ENCODE results near the gene PSMD5.
"Not testable (repeated sequence)": the region's sequence is repeated elsewhere in the genome, so short reads cannot be mapped to it uniquely, and the experiment has no call there.

DNA sequence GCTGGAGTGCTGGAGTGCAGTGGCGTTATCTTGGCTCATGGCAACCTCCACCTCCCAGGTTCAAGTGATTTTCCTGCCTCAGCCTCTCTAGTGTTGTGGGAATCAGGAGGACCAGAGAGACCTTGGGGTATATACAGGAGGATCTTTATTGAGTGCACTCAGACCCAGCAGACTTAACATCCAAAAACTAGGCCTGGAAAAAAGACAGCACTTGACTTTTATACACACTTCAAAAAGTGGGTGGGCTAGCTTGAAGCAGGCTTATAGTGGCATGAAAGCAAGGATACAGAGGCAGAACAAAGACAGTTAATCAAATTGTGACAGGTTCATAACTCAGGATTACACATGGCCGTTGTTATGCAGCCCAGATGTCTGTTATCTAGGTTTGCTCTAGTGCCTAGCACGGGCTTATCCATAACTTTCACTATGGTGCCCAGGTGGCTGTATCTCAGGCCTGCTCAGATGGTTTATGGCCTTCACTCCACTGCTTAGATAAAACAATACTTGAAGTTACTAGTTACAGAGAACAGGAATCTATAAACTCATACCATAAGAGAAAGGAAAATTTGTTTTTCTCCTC lies 37.8 kb downstream of the PSMD5 start:
- TF ChIP-seq, protein P1, sequence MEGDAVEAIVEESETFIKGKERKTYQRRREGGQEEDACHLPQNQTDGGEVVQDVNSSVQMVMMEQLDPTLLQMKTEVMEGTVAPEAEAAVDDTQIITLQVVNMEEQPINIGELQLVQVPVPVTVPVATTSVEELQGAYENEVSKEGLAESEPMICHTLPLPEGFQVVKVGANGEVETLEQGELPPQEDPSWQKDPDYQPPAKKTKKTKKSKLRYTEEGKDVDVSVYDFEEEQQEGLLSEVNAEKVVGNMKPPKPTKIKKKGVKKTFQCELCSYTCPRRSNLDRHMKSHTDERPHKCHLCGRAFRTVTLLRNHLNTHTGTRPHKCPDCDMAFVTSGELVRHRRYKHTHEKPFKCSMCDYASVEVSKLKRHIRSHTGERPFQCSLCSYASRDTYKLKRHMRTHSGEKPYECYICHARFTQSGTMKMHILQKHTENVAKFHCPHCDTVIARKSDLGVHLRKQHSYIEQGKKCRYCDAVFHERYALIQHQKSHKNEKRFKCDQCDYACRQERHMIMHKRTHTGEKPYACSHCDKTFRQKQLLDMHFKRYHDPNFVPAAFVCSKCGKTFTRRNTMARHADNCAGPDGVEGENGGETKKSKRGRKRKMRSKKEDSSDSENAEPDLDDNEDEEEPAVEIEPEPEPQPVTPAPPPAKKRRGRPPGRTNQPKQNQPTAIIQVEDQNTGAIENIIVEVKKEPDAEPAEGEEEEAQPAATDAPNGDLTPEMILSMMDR (IDR thresholded peaks at IDR 0.05; ENCODE audit: borderline replicate concordance, extremely low read depth, low read length, poor library complexity, severe bottlenecking) = not testable (repeated sequence)
- not testable (repeated sequence) for TF ChIP-seq EZH2 (IDR thresholded peaks at IDR 0.05; ENCODE audit: borderline replicate concordance, low read depth, low read length, severe bottlenecking)
